Stimulated activated CD4-positive, alpha-beta T cell treated with anti-CD3 and anti-CD28 coated beads, Interleukin-15, amount 100 ng/mL, for 24 hours (primary cell): ENCODE results near the gene DUSP22.
"Not testable (repeated sequence)": the region's sequence is repeated elsewhere in the genome, so short reads cannot be mapped to it uniquely, and the experiment has no call there.

Source experiments
- DNase-seq: peaks from one replicate; pipeline ENCODE4 v3.0.0-alpha.2; 2020

The DUSP22 gene

GRCh38 chr6:366389-367297, 74.4 kb downstream of the DUSP22 start:
- no peak for DNase-seq

- no peak for DNase-seq
These were observed 75.1 kb downstream of the DUSP22 start for GRCh38 chr6:367298-367794.

GRCh38 chr6:367891-368630, 75.8 kb downstream of the DUSP22 start:
- DNase-seq = no peak

- DNase-seq = no peak
These were observed 77.5 kb downstream of the DUSP22 start for GRCh38 chr6:369559-370431.

- no peak for DNase-seq
These were observed 78.3 kb downstream of the DUSP22 start for GRCh38 chr6:370555-370954.

- DNase-seq = not testable (repeated sequence)
These were observed 79.6 kb downstream of the DUSP22 start for GRCh38 chr6:371851-372250.

GRCh38 chr6:372336-372911, 80.1 kb downstream of the DUSP22 start:
- no peak for DNase-seq

- no peak for DNase-seq
These were observed 80.7 kb downstream of the DUSP22 start for GRCh38 chr6:373031-373430.

GRCh38 chr6:373773-374724, 81.8 kb downstream of the DUSP22 start:
- DNase-seq = no peak

- no peak for DNase-seq
These were observed 82.7 kb downstream of the DUSP22 start for GRCh38 chr6:374956-375355.

- DNase-seq = no peak
These were observed 84.7 kb downstream of the DUSP22 start for GRCh38 chr6:376827-377640.

GRCh38 chr6:377641-378020, 85.3 kb downstream of the DUSP22 start:
- DNase-seq = not testable (repeated sequence)

GRCh38 chr6:378090-378957, 86.0 kb downstream of the DUSP22 start:
- DNase-seq = no peak

GRCh38 chr6:378958-379409, 86.7 kb downstream of the DUSP22 start:
- no peak for DNase-seq

- DNase-seq = no peak
These were observed 87.3 kb downstream of the DUSP22 start for GRCh38 chr6:379410-380181.

GRCh38 chr6:380234-381218, 88.2 kb downstream of the DUSP22 start:
- DNase-seq = no peak
